HepG2 (cell line): ENCODE data around the gene YPEL5. TPM values are rescaled to one million over a fixed set of nuclear protein-coding genes. Genes with fewer than 3 reads are reported as not detected.

Source experiments
- ATAC-seq: fragments of 200-7000 bp; cut with Tn5 transposase; 3 replicates; pipeline ENCODE4 v1.9.1; 2020; ENCODE audit warnings: mild to moderate bottlenecking, moderate library complexity
- BruUV-seq: library from RNA; stranded (reverse); fragments of 400-500 nt; replicated peaks from 2 replicates; lab custom pipeline; 2021; lab: Mats Ljungman, UMichigan
- CTCF ChIA-PET: fragments of 300-600 bp; formaldehyde crosslinking; extraction: SDS; loops from one replicate; lab custom pipeline; 2021; ENCODE audit warnings: low total read pairs, inconsistent platforms, low intra/inter-chr PET ratio; lab: Yijun Ruan, JAX
- POLR2A ChIA-PET: fragments of 350-600 bp; sonication (Branson Sonifier 250); formaldehyde crosslinking; loops from one replicate; lab custom pipeline; 2020; ENCODE audit warnings: antibody characterized with exemption, inconsistent platforms; lab: Yijun Ruan, JAX
- DNase-seq: peaks from one replicate; pipeline ENCODE4 v3.0.0-alpha.2; 2015; ENCODE audit warnings: low spot score
- FAIRE-seq: peaks from 3 replicates; lab custom pipeline; 2011; peaks lifted over from hg19 to GRCh38; lab: Jason Lieb, UNC
- H2AFZ ChIP-seq: one replicate; pipeline ENCODE4 v1.6.1; 2011; ENCODE audit warnings: low read length, inconsistent platforms
- H3K27ac ChIP-seq: fragments of 300-600 bp; 3 replicates; pipeline ENCODE4 v1.8.0; 2011; ENCODE audit warnings: mixed run types, mild to moderate bottlenecking, mixed read lengths, low read length, inconsistent platforms; ENCODE audit not compliant: insufficient read depth; ENCODE audit errors: extremely low read length
- H3K27me3 ChIP-seq, 2 experiments: fragments of 200-600 bp in 1 of 2; 2 replicates in 1 of 2; 3 replicates in 1 of 2; pipeline versions ENCODE4 v1.6.0 to v1.8.0; 2011; ENCODE audit warnings: low read length in 2 of 2, mild to moderate bottlenecking in 2 of 2, moderate library complexity in 2 of 2, inconsistent platforms in 1 of 2; ENCODE audit not compliant: insufficient read depth in 2 of 2, control insufficient read depth in 1 of 2
- H3K36me3 ChIP-seq, 2 experiments: fragments of 200-600 bp in 1 of 2; replicated peaks in 1 of 2; 2 replicates in 1 of 2; 3 replicates in 1 of 2; pipeline versions ENCODE4 v1.5.1 to v1.8.0; 2011; ENCODE audit warnings: low read length in 2 of 2, inconsistent platforms in 1 of 2; ENCODE audit not compliant: insufficient read depth in 2 of 2, control insufficient read depth in 1 of 2
- H3K4me1 ChIP-seq: 2 replicates; pipeline ENCODE4 v1.5.1; 2012; ENCODE audit warnings: low read length, inconsistent platforms; ENCODE audit not compliant: insufficient read depth
- H3K4me2 ChIP-seq: 2 replicates; pipeline ENCODE4 v1.6.0; 2011; ENCODE audit warnings: low read depth, low read length, inconsistent platforms
- H3K4me3 ChIP-seq, 3 experiments: fragments of 200-600 bp in 1 of 3; sonication (generic), shearing (Covaris generic) in 1 of 3; replicated peaks in 1 of 3; 2 replicates each; pipeline ENCODE4 v1.5.1; 2011 to 2016; ENCODE audit warnings: low read length in 3 of 3, inconsistent platforms in 2 of 3, low read depth in 2 of 3, mild to moderate bottlenecking in 2 of 3, control low read depth in 1 of 3, mixed read lengths in 1 of 3; ENCODE audit not compliant: insufficient read depth in 1 of 3
- H3K79me2 ChIP-seq: one replicate; pipeline ENCODE4 v1.6.1; 2011; ENCODE audit warnings: low read length, inconsistent platforms; ENCODE audit not compliant: insufficient read depth
- H3K9ac ChIP-seq: 2 replicates; pipeline ENCODE4 v1.6.0; 2011; ENCODE audit warnings: mild to moderate bottlenecking, low read depth, low read length, inconsistent platforms; ENCODE audit not compliant: insufficient read depth
- H3K9me3 ChIP-seq: 2 replicates; pipeline ENCODE4 v1.5.1; 2012; ENCODE audit warnings: mild to moderate bottlenecking, low read length
- H4K20me1 ChIP-seq: 2 replicates; pipeline ENCODE4 v1.6.0; 2011; ENCODE audit warnings: inconsistent platforms, mild to moderate bottlenecking, low read length, moderate library complexity; ENCODE audit not compliant: insufficient read depth
- HNF4A ChIP-seq: sonication (generic); formaldehyde crosslinking; IDR thresholded peaks from 2 replicates; pipeline ENCODE4 v1.4.0; 2020; ENCODE audit warnings: missing genetic modification reagents
- JARID2 ChIP-seq: sonication (generic); formaldehyde crosslinking; IDR thresholded peaks from 2 replicates; pipeline ENCODE4 v1.8.1; 2023; ENCODE audit warnings: missing genetic modification reagents, inconsistent platforms; ENCODE audit not compliant: insufficient replicate concordance
- KLF16 ChIP-seq, 2 experiments: sonication (generic) in 1 of 2; formaldehyde crosslinking in 1 of 2; IDR thresholded peaks; 2 replicates each; pipeline versions ENCODE4 v1.6.1 to v1.8.0; 2016 to 2023; ENCODE audit warnings: missing genetic modification reagents in 2 of 2, missing compliant biosample characterization in 1 of 2
- MAFK ChIP-seq, 2 experiments: IDR thresholded peaks in 1 of 2; conservative IDR thresholded peaks in 1 of 2; 2 replicates each; pipeline ENCODE4 v1.6.1; 2011; ENCODE audit warnings: improper control_type of control experiment in 2 of 2, low read length in 2 of 2
- SIX4 ChIP-seq: sonication (generic); formaldehyde crosslinking; IDR thresholded peaks from 2 replicates; pipeline ENCODE4 v1.4.0; 2020; ENCODE audit warnings: missing genetic modification reagents
- ZNF343 ChIP-seq: sonication (generic); formaldehyde crosslinking; IDR thresholded peaks from 2 replicates; pipeline ENCODE4 v1.4.0; 2020; ENCODE audit warnings: mild to moderate bottlenecking, missing genetic modification reagents
- ZNF629 ChIP-seq: sonication (generic); formaldehyde crosslinking; conservative IDR thresholded peaks from 2 replicates; pipeline ENCODE4 v1.5.0; 2020; ENCODE audit warnings: missing genetic modification reagents
- ZNF83 ChIP-seq: sonication (generic); formaldehyde crosslinking; IDR thresholded peaks from 2 replicates; pipeline ENCODE4 v1.4.0; 2020; ENCODE audit warnings: missing genetic modification reagents, mild to moderate bottlenecking, borderline replicate concordance
- WGBS: methylation state at CpG from one replicate; pipeline ENCODE4 v1.1.6; 2017; ENCODE audit warnings: low lambda C conversion rate; 5-methylcytosine and 5-hydroxymethylcytosine counted together
- in situ Hi-C: cut with HindIII; loops from 2 replicates; pipeline ENCODE4 v1.10.0; 2017; ENCODE audit warnings: low pct_unique_long_range_greater_than_20kb; ENCODE audit not compliant: extremely low pct_ligation_motif_present
- intact Hi-C: fragments of 100-400 bp; cut with micrococcal nuclease; formaldehyde crosslinking; loops from one replicate; pipeline ENCODE4 v1.10.0; 2022; ENCODE audit not compliant: unreplicated experiment
- polyA plus RNA-seq, 8 experiments: library from polyadenylated mRNA; depleted of rRNA in 3 of 8; stranded (reverse) in 7 of 8; unstranded in 1 of 8; fragments of >200 nt; fragmentation: Illumina TruSeq in 4 of 8; extraction: Trizol in 4 of 8; gene quantifications; 2 replicates each; pipeline versions ENCODE4 v1.2.1 to v1.2.3, GENCODE V29; 2011 to 2016; ENCODE audit warnings: low read depth in 4 of 8, missing spikeins in 1 of 8, mixed read lengths in 1 of 8; ENCODE audit not compliant: insufficient read depth in 1 of 8
- total RNA-seq, 5 experiments: library from RNA; depleted of rRNA; stranded (reverse); fragments of >200 nt; fragmentation: Illumina TruSeq; extraction: Trizol; gene quantifications; 2 replicates each; pipeline ENCODE4 v1.2.3, GENCODE V29; 2016; ENCODE audit warnings: low read depth in 1 of 5
- TF ChIP-seq, protein P1 (sequence below): sonication (generic); formaldehyde crosslinking; IDR thresholded peaks from 2 replicates; pipeline ENCODE4 v1.5.0; 2020; ENCODE audit warnings: missing genetic modification reagents, mild to moderate bottlenecking, borderline replicate concordance
- TF ChIP-seq, protein P2 (sequence below): sonication (generic); formaldehyde crosslinking; IDR thresholded peaks from 2 replicates; pipeline ENCODE4 v1.4.0; 2020; ENCODE audit warnings: missing genetic modification reagents, borderline replicate concordance
- TF ChIP-seq, protein P3 (sequence below): sonication (generic); formaldehyde crosslinking; IDR thresholded peaks from 2 replicates; pipeline ENCODE4 v1.4.0; 2020; ENCODE audit warnings: missing genetic modification reagents, mild to moderate bottlenecking, borderline replicate concordance

YPEL5 gene
- total and polyA plus RNA-seq, 2 of the 13 experiments (the other 11 are each of a cell fraction or from before 2014, with no cell fraction given) = 12.7 to 49.7 TPM

DNA sequence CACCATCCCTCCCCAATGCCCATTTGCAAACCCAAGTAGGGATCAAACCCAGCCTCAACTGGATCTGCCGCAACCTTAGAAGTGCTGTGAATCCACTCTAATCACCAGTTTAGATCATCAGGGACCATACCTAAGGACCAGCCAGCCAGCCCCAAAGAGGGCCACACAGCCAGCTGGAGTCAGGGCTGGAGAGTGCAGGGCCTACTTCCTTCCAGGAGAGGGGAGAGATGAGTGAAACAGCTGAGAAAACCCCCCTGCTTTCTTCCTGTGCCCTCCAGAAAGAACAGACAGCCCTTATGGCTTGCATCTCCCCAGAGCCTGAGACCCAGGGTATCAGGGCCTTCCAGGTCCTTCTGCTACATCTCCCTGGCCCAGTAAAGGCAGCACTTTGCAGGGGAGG lies 25.8 kb downstream of the YPEL5 start (continued):
- TF ChIP-seq JARID2 (no peak), SIX4 (no peak), KLF16 (CRISPR knock-in tag; IDR thresholded peaks at IDR 0.05) (no peak)
- TF ChIP-seq, protein P1, sequence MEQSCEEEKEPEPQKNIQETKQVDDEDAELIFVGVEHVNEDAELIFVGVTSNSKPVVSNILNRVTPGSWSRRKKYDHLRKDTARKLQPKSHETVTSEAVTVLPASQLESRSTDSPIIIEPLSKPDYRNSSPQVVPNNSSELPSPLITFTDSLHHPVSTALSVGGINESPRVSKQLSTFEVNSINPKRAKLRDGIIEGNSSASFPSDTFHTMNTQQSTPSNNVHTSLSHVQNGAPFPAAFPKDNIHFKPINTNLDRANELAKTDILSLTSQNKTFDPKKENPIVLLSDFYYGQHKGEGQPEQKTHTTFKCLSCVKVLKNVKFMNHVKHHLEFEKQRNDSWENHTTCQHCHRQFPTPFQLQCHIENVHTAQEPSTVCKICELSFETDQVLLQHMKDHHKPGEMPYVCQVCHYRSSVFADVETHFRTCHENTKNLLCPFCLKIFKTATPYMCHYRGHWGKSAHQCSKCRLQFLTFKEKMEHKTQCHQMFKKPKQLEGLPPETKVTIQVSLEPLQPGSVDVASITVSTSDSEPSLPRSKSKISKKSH (CRISPR knock-in tag) = no peak
- TF ChIP-seq, all 625 proteins: peak for 0

DNA sequence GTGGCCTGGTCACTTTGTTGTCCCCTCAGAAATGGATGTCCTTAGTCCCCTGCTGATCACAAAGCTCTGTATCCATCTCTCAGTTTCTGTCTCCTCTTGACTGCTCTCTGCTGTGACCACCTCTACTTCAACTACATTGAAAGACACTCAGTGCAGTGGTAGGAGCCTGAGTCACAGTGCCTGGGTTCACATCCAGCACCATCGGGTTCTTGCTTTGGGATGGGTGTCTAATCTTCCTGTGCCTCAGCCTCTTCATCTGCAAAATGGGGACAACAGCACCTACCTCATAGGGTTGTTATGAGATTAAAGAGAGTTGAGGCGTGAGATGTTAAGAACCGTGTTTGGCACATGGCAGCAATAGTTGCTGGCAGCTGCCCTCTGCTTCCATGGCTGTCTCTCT lies 30.6 kb downstream of the YPEL5 start:
- no peaks in the 10 kb centered on the region for H3K36me3 ChIP-seq
- no peak for TF ChIP-seq MAFK (conservative IDR thresholded peaks at IDR 0.05 in 1 of 2, IDR thresholded peaks at IDR 0.05 in 1 of 2; ENCODE audit: low read length in 2 of 2)
- TF ChIP-seq, protein P2, sequence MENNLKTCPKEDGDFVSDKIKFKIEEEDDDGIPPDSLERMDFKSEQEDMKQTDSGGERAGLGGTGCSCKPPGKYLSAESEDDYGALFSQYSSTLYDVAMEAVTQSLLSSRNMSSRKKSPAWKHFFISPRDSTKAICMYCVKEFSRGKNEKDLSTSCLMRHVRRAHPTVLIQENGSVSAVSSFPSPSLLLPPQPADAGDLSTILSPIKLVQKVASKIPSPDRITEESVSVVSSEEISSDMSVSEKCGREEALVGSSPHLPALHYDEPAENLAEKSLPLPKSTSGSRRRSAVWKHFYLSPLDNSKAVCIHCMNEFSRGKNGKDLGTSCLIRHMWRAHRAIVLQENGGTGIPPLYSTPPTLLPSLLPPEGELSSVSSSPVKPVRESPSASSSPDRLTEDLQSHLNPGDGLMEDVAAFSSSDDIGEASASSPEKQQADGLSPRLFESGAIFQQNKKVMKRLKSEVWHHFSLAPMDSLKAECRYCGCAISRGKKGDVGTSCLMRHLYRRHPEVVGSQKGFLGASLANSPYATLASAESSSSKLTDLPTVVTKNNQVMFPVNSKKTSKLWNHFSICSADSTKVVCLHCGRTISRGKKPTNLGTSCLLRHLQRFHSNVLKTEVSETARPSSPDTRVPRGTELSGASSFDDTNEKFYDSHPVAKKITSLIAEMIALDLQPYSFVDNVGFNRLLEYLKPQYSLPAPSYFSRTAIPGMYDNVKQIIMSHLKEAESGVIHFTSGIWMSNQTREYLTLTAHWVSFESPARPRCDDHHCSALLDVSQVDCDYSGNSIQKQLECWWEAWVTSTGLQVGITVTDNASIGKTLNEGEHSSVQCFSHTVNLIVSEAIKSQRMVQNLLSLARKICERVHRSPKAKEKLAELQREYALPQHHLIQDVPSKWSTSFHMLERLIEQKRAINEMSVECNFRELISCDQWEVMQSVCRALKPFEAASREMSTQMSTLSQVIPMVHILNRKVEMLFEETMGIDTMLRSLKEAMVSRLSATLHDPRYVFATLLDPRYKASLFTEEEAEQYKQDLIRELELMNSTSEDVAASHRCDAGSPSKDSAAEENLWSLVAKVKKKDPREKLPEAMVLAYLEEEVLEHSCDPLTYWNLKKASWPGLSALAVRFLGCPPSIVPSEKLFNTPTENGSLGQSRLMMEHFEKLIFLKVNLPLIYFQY = no peak
- TF ChIP-seq ZNF83 = no peak
- TF ChIP-seq, protein P3, sequence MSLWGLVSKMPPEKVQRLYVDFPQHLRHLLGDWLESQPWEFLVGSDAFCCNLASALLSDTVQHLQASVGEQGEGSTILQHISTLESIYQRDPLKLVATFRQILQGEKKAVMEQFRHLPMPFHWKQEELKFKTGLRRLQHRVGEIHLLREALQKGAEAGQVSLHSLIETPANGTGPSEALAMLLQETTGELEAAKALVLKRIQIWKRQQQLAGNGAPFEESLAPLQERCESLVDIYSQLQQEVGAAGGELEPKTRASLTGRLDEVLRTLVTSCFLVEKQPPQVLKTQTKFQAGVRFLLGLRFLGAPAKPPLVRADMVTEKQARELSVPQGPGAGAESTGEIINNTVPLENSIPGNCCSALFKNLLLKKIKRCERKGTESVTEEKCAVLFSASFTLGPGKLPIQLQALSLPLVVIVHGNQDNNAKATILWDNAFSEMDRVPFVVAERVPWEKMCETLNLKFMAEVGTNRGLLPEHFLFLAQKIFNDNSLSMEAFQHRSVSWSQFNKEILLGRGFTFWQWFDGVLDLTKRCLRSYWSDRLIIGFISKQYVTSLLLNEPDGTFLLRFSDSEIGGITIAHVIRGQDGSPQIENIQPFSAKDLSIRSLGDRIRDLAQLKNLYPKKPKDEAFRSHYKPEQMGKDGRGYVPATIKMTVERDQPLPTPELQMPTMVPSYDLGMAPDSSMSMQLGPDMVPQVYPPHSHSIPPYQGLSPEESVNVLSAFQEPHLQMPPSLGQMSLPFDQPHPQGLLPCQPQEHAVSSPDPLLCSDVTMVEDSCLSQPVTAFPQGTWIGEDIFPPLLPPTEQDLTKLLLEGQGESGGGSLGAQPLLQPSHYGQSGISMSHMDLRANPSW = no peak
- no peak for TF ChIP-seq HNF4A (CRISPR knock-in tag)
- TF ChIP-seq ZNF629 (CRISPR knock-in tag) = 0 out of 2 replicates have a peak, but pooled peaks have one; percentile 24
- no peak for TF ChIP-seq ZNF343 (CRISPR knock-in tag)
- ChIA-PET POLR2A (no interaction called here), CTCF (no interaction called here)
- H3K79me2 ChIP-seq = no peaks in the 10 kb centered on the region
- in situ Hi-C loops = no loop called here
- H3K9me3 ChIP-seq = no peaks in the 10 kb centered on the region
- H3K4me1 ChIP-seq = no peaks in the 10 kb centered on the region
- H2AFZ ChIP-seq = no peak overlapping the region
- FAIRE-seq (no peak), DNase-seq (no peak), ATAC-seq (no peak)
- no peak overlapping the region for H3K27ac ChIP-seq
- intact Hi-C loops = no loop called here
- H3K4me2 ChIP-seq = no peak overlapping the region
- BruUV-seq = no TSS peak
- peaks cover 1 to 28% of the 10 kb centered on the region in 2 experiments; a peak in 2 of 5 replicates for H3K27me3 ChIP-seq
- H3K9ac ChIP-seq = no peak overlapping the region
- H3K4me3 ChIP-seq = no peak overlapping the region
- H4K20me1 ChIP-seq = no peaks in the 10 kb centered on the region
- 20% methylated on average over 3 of the region's 3 CpGs for WGBS
